BLaER1 treated with 17β-estradiol and CSF1 and Interleukin-3, amounts not matched to agents 10 nM and 100 nM (cell line): Measurements from ENCODE around the gene OGFOD2.

Experiments
- H3K27ac ChIP-seq, 11 experiments: shearing (Covaris generic); formaldehyde crosslinking; 2 replicates each; pipeline ENCODE4 v1.8.1; 2022
- H3K27me3 ChIP-seq, 11 experiments: shearing (Covaris generic); formaldehyde crosslinking; 2 replicates each; pipeline ENCODE4 v1.8.1; 2022
- H3K36me3 ChIP-seq, 11 experiments: shearing (Covaris generic); formaldehyde crosslinking; 2 replicates each; pipeline ENCODE4 v1.8.1; 2022
- H3K4me1 ChIP-seq, 10 experiments: shearing (Covaris generic); formaldehyde crosslinking; 2 replicates each; pipeline ENCODE4 v1.8.1; 2022
- H3K4me2 ChIP-seq, 11 experiments: shearing (Covaris generic); formaldehyde crosslinking; 2 replicates each; pipeline ENCODE4 v1.8.1; 2022
- H3K4me3 ChIP-seq, 10 experiments: shearing (Covaris generic); formaldehyde crosslinking; 2 replicates each; pipeline ENCODE4 v1.8.1; 2022
- H3K9ac ChIP-seq, 11 experiments: shearing (Covaris generic); formaldehyde crosslinking; 2 replicates each; pipeline ENCODE4 v1.8.1; 2022
- H3K9me3 ChIP-seq, 11 experiments: shearing (Covaris generic); formaldehyde crosslinking; replicated peaks in 1 of 11; 2 replicates each; pipeline ENCODE4 v1.8.1; 2022
- H4K20me1 ChIP-seq, 11 experiments: shearing (Covaris generic); formaldehyde crosslinking; 2 replicates each; pipeline ENCODE4 v1.8.1; 2022
- Cebpa-rat ChIP-seq, 11 experiments: shearing (Covaris generic); IDR thresholded peaks; 2 replicates each; pipeline ENCODE4 v1.8.1; 2022

The OGFOD2 gene

DNA sequence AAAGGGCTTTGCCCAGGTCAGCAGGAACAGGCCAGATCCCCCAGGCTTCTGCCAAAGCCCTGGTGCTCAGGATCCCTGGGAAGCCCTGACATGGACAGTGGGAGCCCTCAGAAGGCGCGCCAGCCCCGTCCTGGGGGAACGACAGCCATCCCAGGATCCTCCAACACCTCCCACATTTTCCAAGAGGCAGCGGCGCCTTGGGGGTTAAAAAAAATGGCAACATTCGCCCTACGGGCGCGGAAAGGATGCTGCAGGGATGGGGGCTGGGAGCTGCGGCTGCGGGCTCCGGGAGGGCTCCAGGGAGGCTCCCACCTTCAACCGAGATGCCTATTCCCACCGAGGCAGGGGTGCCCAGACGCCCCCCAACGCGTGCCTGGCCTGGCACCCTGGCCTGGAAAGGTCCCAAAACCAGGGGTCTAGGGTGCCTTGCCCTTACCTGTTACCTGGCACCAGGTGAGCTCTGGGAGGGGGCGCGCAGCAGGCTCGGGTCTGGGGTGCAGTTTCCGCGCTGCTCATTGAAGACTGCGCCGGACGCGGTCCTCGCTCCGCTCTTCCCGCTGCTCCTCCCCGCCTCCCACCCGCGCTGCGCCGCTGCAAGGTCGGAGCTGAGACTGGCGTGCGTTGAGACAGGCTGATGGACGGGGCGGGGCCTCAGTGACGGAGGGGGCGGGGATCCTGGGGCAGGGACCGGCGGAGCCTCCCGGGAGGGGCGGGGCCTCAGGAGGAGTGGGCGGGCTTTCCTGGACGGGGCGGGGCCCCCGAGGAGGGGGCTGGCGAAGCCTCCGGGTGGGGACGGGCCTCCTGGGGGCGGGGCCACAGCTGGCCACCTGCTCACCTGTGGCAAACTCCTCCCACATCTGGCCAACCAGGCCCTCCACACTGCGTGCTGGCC is 8.9 kb upstream of the OGFOD2 start, which contains the start of gene ABCB9:
TSS of gene ABCB9 (minus strand) at position 613 of the 892 bp plus-strand sequence. CDS start 6,228 bp downstream, outside the sequence.
- peak within 1 kb of the TSS; percentile 90 to 100 (median 98) for H3K4me2 ChIP-seq
- H3K27me3 ChIP-seq = no peaks in the 10 kb centered on the region
- H3K27ac ChIP-seq = peak within 1 kb of the TSS in 9 of 11 experiments; percentile 53 to 77 (median 68); a peak in 19 of 22 replicates
- peak within 1 kb of the TSS; percentile 65 to 84 (median 77); a peak in 21 of 22 replicates for H3K9ac ChIP-seq
- no peak for TF ChIP-seq Cebpa-rat (IDR thresholded peaks at IDR 0.05)
- no peaks in the 10 kb centered on the region for H3K9me3 ChIP-seq
- no peaks in the 10 kb centered on the region for H3K36me3 ChIP-seq
- H3K4me3 ChIP-seq = peak within 1 kb of the TSS; percentile 63 to 84 (median 75)
- peaks cover 29 to 49% (median 43%) of the 10 kb centered on the region in 10 experiments for H3K4me1 ChIP-seq
- peaks cover 0 to 31% (median 6%) of the 10 kb centered on the region in 11 experiments; a peak in 5 of 22 replicates for H4K20me1 ChIP-seq

DNA sequence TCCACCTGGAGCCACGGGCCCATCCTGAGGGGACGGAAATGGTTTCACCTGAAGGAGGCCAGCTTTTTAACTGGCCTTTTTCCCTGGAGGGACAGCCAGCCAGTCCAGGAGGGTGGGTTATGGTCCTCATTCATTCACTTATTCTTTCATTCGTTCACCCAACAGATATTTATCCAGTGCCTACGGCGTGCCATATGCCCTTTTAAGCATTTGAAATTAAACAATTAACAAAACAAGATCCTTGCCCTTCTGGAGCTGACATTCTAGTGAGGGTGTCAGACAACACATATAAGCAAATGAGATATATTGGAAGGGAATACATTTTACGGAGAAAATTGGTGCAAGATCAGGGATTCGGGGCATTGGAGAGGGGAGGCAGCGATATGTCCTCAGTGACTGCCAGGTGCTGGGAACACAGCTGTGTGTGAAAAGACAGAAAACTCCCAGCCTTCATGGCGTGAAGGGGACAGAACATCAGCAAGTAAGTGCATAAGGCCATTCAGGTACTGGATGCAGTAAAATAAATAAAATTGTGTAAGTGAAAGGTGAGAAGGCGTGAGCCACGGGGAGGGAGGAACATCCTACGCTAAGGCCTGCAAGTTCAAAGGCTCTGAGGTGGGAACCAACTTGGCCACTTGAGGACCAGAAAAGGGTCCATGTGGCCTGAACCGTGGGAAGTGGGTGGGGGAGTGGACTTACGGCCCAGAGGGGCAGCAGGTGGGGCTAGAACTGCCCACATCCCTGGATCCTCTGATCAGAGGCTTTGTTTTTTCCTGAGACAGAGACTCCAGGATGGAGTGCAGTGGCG is 8.1 kb upstream of the OGFOD2 start:
- H3K4me3 ChIP-seq = no peak overlapping the region; a peak in 1 of 20 replicates

DNA sequence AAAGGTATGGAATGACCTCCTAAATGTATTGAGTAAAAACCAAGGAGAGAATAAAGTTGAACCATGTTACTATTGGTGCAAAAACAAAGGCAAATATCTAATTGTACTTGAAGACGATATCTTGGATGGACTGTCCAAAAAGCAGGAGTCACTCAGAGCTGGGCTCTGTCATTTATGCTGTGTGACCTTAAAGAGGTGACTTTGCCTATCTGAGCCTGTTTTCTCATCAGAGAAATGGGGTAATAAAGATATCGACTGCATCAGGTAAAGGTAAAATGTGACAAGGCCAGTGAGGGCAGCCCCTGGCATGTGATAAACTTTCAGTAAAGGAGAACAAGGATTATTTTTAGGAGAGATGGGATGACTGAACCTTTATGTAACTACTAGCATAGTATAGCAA is 6.9 kb upstream of the OGFOD2 start:
- Histone ChIP-seq H3K27me3 (no peaks in the 10 kb centered on the region), H3K4me2 (no peak overlapping the region), H4K20me1 (peaks cover 0 to 24% (median 5%) of the 10 kb centered on the region in 11 experiments; a peak in 5 of 22 replicates), H3K9me3 (no peaks in the 10 kb centered on the region), H3K4me1 (peaks cover 18 to 35% (median 29%) of the 10 kb centered on the region in 10 experiments), H3K27ac (no peak overlapping the region), H3K36me3 (no peaks in the 10 kb centered on the region), H3K9ac (no peak overlapping the region), H3K4me3 (no peak overlapping the region)
- no peak for TF ChIP-seq Cebpa-rat (IDR thresholded peaks at IDR 0.05)

More for the DNA sequence above, 8.1 kb upstream of the OGFOD2 start:
- H3K36me3 ChIP-seq = no peaks in the 10 kb centered on the region
- no peaks in the 10 kb centered on the region for H3K27me3 ChIP-seq
- H3K4me2 ChIP-seq = peak overlapping the region in 7 of 11 experiments; percentile 14 to 48 (median 37); a peak in 7 of 22 replicates
- peaks cover 0 to 29% (median 6%) of the 10 kb centered on the region in 11 experiments; a peak in 5 of 22 replicates for H4K20me1 ChIP-seq
- H3K9ac ChIP-seq = no peak overlapping the region
- no peak for TF ChIP-seq Cebpa-rat (IDR thresholded peaks at IDR 0.05)
- peaks cover 23 to 43% (median 36%) of the 10 kb centered on the region in 10 experiments for H3K4me1 ChIP-seq
- H3K9me3 ChIP-seq = no peaks in the 10 kb centered on the region
- H3K27ac ChIP-seq = no peak overlapping the region; a peak in 1 of 22 replicates

DNA sequence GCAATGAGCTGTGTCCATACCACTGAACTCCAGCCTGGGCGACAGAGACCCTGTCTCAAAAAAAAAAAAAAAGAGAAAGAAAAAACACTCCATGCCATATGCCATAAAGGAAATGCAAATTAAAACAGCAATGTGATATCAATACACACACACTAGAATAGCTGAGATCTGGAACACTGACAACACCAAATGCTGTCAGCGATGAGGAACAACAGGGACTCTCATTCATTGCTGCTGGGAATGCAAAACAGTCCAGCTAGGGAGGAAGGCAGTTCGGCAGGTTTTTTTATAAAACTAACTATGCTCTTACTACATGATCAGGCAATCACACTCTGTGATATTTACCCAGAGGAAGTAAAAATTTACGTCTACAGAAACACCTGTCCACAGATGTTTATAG is 5.4 kb upstream of the OGFOD2 start:
- no peak for TF ChIP-seq Cebpa-rat (IDR thresholded peaks at IDR 0.05)
- Histone ChIP-seq H3K27me3 (no peaks in the 10 kb centered on the region), H4K20me1 (peaks cover 0 to 13% (median 0%) of the 10 kb centered on the region in 11 experiments; a peak in 5 of 22 replicates), H3K9me3 (no peaks in the 10 kb centered on the region), H3K4me2 (no peak overlapping the region), H3K27ac (no peak overlapping the region), H3K4me1 (peaks cover 19 to 26% (median 21%) of the 10 kb centered on the region in 10 experiments), H3K9ac (no peak overlapping the region), H3K4me3 (no peak overlapping the region), H3K36me3 (no peaks in the 10 kb centered on the region)

DNA sequence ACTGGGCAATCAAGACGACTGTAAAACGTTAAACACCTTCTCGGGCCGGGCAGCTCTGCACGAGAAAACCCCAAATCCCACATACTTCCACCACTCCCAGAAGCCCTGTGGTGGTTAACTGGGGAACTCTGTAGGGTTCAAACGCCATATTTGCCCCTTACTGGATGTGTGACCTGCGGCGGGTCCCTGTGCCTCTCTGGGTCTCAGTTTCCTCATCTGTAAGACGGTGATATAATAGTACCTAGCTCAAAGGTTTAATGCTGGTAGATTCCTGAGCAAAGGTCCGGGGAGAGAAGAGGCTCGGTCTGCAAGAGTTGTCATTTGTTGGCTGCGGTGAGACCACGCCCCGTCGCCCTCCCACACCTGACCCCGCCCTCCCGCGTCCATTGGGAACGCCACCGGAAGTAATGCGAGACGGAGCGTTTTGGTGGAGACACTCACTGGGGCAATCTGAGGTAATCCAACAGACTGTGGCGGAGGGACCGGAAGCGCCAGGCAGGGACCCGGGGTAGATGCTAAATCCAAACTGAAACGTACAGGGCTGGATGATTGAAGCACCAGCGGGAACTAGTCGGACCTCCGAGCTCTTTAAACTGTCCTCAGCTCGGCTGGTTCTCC is 661 bp upstream of the OGFOD2 start:
- Histone ChIP-seq H3K9ac (peak overlapping the region; percentile 94 to 100 (median 98)), H3K4me1 (peaks cover 34 to 49% (median 43%) of the 10 kb centered on the region in 10 experiments), H3K4me2 (peak overlapping the region; percentile 87 to 100 (median 97)), H3K9me3 (no peaks in the 10 kb centered on the region), H3K27ac (peak overlapping the region; percentile 94 to 100 (median 99)), H3K4me3 (peak overlapping the region; percentile 75 to 96 (median 86)), H4K20me1 (peaks cover 0 to 16% (median 0%) of the 10 kb centered on the region in 11 experiments; a peak in 5 of 22 replicates), H3K27me3 (no peaks in the 10 kb centered on the region), H3K36me3 (peaks cover 0 to 31% (median 24%) of the 10 kb centered on the region in 11 experiments; a peak in 17 of 22 replicates)
- no peak for TF ChIP-seq Cebpa-rat (IDR thresholded peaks at IDR 0.05)

DNA sequence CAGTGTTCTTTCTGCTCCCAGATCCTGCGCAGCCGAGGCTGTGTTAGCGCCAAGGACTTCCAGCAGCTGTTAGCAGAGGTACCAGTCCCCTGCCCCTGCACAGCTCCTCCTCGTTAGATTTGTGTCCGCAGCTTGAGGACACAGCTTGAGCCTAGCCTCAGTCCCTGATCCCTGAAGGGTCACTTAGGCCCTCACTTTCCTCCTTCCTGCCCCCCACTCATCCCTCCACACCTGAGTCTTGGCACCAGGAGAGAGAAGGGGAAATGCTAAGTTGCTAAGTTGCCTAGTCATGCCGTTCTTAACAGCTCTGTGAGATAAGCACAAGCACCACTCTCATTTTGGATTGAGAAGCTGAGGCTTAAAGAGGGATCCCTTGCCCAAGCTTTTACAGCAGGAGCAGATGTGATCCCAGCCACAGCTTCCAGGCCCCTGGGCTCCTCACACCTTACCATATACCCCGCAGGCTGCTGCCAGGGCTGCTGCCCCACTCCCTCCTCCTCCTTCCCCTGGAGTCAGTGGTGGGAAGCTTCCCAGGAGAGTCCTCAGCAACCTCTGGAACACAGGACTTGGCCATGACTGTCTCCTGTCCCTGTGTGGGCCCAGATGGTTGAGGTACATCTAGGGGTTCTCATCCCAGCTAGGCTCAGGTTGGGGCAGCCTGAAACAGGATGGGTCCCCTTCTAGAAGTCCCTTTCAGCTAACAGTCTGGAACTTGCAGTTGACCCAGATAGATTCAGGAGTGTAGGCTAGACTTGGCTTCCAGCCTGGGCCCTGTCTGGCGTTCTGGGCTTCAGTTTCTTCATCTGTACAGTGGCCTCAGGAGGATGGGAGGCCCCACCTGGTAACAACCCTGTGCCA is 975 bp downstream of the OGFOD2 start:
- Histone ChIP-seq H3K4me3 (peak overlapping the region; percentile 75 to 96 (median 86)), H3K4me2 (peak overlapping the region; percentile 92 to 100 (median 97)), H3K27me3 (no peaks in the 10 kb centered on the region), H3K9ac (peak overlapping the region; percentile 94 to 100 (median 98)), H3K4me1 (peaks cover 41 to 56% (median 51%) of the 10 kb centered on the region in 10 experiments), H3K9me3 (no peaks in the 10 kb centered on the region), H3K36me3 (peaks cover 0 to 31% (median 24%) of the 10 kb centered on the region in 11 experiments; a peak in 17 of 22 replicates), H3K27ac (peak overlapping the region; percentile 94 to 100 (median 99); a peak in 21 of 22 replicates), H4K20me1 (peaks cover 0 to 16% (median 1%) of the 10 kb centered on the region in 11 experiments; a peak in 10 of 22 replicates)
- no peak for TF ChIP-seq Cebpa-rat (IDR thresholded peaks at IDR 0.05)

DNA sequence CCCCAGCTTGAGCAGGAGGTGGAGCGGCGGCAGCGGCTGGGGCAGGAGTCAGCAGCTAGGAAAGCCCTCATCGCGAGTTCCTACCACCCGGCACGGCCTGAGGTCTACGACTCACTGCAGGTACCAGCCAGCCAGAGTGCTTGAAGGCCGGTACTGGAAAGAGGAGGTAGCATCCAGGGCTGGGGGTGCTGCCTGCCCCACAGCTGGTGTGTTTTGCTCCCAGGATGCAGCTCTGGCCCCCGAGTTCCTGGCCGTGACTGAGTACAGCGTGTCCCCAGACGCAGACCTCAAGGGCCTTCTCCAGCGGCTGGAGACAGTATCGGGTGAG is 1.6 kb downstream of the OGFOD2 start:
- Histone ChIP-seq H3K4me2 (peak overlapping the region; percentile 92 to 100 (median 97)), H3K9ac (peak overlapping the region; percentile 94 to 100 (median 98)), H3K4me3 (peak overlapping the region; percentile 75 to 96 (median 86); a peak in 13 of 20 replicates), H3K4me1 (peaks cover 42 to 59% (median 54%) of the 10 kb centered on the region in 10 experiments), H3K9me3 (no peaks in the 10 kb centered on the region), H3K27ac (peak overlapping the region in 10 of 11 experiments; percentile 94 to 100 (median 99); a peak in 17 of 22 replicates), H3K27me3 (no peaks in the 10 kb centered on the region), H3K36me3 (peaks cover 0 to 31% (median 26%) of the 10 kb centered on the region in 11 experiments; a peak in 18 of 22 replicates), H4K20me1 (peaks cover 1 to 20% (median 7%) of the 10 kb centered on the region in 11 experiments; a peak in 19 of 22 replicates)
- no peak for TF ChIP-seq Cebpa-rat (IDR thresholded peaks at IDR 0.05)
